Coronary artery (tissue), 2 donors: ENCODE data around the gene CASK.

Source experiments
- DNase-seq: peaks from one replicate; pipeline ENCODE4 v3.0.0-alpha.2; 2017; ENCODE audit warnings: low spot score
- H3K27ac ChIP-seq, 2 donors: fragments of 200-600 bp; sonication (generic); one replicate each; pipeline ENCODE4 v1.5.1; 2016 to 2019
- H3K4me3 ChIP-seq: fragments of 200-600 bp; sonication (generic); 2 replicates; pipeline ENCODE4 v1.5.1; 2016; ENCODE audit warnings: mild to moderate bottlenecking, moderate library complexity
- CTCF ChIP-seq: fragments of 200-600 bp; sonication (generic); IDR thresholded peaks from one replicate; pipeline ENCODE4 v1.5.1; 2019; ENCODE audit warnings: antibody characterized with exemption

Gene CASK

DNA sequence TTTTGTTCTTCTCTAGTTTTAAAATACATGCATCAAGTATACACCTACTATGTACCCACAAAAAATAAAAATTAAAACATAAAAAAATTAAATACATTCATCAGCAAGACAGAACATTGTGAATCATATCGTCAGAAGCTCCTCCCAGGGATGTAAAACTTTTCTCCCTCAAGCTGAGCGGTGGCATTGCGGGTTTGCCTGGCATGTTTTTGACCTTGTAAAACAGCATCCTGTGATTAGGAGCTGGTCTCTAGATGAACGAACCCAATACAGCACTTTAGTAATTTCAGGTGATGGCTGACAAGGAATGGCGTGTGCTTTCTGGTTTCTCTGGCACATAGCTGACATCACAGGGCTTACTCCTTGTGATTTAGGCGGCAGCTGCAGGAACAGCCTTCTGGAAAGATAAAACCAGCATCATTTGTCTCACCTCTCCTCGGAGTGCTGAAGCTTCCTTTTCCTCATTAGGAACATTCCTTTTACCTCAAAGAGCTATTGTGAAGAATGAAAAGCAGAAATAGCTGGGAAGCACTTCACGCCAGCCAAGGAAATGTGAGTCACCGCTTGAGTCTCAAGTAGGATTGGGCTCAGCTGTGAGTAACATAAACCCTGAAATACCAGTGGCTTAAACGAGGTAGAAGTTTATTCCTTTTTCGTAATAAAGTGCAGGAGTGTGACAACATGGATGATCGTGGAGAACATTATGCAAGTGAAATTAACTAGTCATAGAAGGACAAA lies 431.9 kb downstream of the CASK start:
- no peak overlapping the region for H3K4me3 ChIP-seq
- no peak for DNase-seq
- TF ChIP-seq CTCF: no peak
- peak overlapping the region in 1 of 2 donors; percentile 38 for H3K27ac ChIP-seq

- no peak overlapping the region for H3K27ac ChIP-seq
Observed at GRCh38 chrX:41490446-41490845, 432.9 kb downstream of the CASK start.

GRCh38 chrX:41482154-41482850 lies 441.1 kb downstream of the CASK start:
- Histone ChIP-seq H3K4me3 (no peak overlapping the region), H3K27ac (no peak overlapping the region)
- no peak for TF ChIP-seq CTCF
- no peak for DNase-seq

More at GRCh38 chrX:41490446-41490845, 432.9 kb downstream of the CASK start:
- no peak for DNase-seq
- no peak for TF ChIP-seq CTCF
- no peak overlapping the region for H3K4me3 ChIP-seq

DNA sequence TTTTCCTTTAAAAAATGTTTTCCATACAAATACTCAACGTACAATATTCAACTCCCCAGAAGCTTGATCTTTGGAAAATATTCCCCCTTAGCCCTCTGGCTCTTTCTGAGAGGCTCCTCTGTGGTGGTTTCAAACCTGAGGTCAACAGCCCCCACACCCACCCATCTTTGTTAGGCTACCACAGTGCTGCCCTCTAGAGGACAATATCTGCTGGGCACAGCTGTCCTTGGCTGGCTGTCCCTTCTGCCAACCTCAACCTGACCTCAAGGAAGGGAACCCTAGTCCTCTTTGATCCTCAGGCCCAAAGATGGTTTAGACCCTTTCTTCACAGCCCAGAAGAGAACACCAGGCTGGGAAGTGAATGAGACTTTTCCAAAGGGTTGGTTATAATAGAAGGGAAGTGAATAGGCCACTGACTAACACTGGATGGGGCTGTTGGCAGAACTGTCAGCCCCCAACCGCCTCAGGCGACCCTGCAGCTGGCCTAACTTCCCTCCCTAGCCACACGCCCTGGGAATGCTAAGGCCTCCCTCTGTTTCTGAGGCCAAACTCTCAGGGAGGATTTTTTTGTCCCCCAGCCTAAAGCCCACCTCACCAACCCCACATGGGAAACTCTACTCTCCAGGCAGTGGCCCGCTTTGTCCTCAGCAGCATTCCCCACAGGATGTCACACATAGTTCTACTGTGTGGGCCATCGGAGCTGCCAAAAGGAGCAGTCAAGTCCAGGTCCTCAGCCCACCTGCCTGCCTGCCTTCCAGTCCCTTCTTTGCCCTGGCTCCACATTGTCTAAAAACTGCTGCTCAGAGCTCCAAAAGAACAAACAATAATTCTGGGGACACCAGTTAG lies 441.9 kb downstream of the CASK start:
- no peak overlapping the region for H3K4me3 ChIP-seq
- no peak for DNase-seq
- no peak overlapping the region for H3K27ac ChIP-seq
- TF ChIP-seq CTCF: no peak

DNA sequence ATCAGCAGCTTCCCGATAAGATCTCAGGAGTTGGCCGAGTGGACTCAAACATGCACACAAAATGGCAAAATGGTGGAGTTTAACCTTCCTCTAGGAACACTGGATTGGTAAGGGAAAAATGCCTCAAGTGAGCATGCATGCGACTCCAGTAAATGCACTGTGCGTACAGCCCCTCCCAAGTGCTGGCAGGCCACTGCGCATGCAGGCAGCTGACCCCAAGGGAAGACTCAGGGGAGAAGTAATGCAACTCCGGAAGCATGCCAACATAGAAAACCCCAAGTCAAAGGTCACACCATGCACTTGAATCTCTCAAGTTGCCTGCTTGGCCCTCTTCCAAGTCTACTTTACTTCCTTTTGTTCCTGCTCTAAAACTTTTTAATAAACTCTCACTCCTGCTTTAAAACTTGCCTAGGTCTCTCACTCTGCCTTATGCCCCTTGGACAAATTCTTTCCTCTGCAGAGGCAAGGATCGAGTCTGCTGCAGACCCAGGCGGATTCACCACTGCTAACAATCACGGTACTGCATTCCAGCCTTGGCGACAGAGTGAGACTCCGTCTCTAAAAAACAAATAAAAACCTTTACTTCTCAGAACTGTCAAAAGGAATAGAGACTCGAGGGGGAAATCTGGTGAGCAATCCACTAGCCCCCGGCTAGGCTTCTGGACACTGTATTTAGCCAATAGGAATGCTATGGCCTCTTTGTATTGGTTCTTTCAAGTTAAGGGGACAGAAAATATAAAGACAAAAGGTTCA lies 442.7 kb downstream of the CASK start:
- TF ChIP-seq CTCF: no peak
- no peak overlapping the region for H3K27ac ChIP-seq
- DNase-seq: no peak
- H3K4me3 ChIP-seq: no peak overlapping the region

- H3K27ac ChIP-seq: peak overlapping the region in 1 of 2 donors; percentile 14
- TF ChIP-seq CTCF: no peak
- H3K4me3 ChIP-seq: no peak overlapping the region
- DNase-seq: no peak
Observed at GRCh38 chrX:41478381-41478911, 444.9 kb downstream of the CASK start.
